ENCODE measurements around the gene INHBB. TPM values are rescaled to one million over a fixed set of nuclear protein-coding genes. Genes with fewer than 3 reads are reported as not detected.

Gene INHBB
- total and polyA plus RNA-seq, 9 of the 15 experiments (the other 6 are each of a cell fraction or from before 2014, with no cell fraction given): not detected

DNA sequence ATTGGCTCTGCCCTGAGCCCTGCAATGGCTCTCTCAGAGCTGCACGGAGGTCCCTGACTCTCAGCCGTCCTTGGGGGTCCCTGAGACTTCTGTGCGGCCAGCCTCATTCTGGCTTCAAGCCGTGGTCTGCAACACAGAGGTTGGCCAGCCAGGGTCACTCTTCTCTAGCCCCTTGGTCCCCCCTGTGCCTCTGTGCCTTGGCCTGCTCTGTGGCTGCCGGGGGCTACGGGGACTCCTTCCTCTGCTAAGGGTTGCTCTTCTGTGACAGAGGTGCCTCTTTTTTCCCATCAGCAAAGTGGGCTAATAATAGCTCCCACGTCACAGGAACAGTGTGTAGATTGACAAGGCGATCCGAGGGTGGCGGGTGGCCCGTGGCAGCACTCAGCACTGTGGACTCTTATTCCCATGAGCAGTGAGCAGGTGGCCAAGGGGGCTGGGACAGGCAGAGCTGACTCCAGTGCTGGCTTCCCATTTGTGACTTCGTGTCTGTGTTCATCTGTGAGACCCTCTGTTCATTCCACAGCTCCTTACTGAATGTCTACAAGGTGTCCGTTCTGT lies 19.4 kb downstream of the INHBB start (continued):
- no peak for TF ChIP-seq ZKSCAN1 (IDR thresholded peaks at IDR 0.05; ENCODE audit: low read depth, low read length)
- TF ChIP-seq, protein P1, sequence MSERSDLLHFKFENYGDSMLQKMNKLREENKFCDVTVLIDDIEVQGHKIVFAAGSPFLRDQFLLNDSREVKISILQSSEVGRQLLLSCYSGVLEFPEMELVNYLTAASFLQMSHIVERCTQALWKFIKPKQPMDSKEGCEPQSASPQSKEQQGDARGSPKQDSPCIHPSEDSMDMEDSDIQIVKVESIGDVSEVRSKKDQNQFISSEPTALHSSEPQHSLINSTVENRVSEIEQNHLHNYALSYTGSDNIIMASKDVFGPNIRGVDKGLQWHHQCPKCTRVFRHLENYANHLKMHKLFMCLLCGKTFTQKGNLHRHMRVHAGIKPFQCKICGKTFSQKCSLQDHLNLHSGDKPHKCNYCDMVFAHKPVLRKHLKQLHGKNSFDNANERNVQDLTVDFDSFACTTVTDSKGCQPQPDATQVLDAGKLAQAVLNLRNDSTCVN (CRISPR knock-in tag; IDR thresholded peaks at IDR 0.05): no peak

DNA sequence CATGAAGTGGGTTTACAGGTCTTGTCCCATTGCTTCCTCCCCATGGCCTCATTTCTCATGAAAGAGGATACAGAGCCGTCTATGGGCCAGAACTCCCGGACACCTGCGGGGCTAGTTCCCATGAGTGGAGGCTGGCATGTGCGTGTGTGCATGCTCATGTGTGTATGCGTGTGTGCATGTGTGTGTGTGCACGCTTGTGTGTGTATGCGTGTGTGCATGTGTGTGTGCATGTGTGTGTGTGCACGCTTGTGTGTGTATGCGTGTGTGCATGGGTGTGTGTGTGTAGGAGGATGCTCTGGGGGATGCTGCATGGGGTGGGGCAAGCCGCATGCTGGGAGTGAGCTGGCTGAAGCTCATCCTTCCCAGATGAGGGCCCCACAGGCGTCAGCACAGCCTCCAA lies 20.8 kb downstream of the INHBB start:
- Histone ChIP-seq H3K4me2 (ENCODE audit: insufficient read depth, low read length) (no peak overlapping the region), H4K20me1 (replicated peaks; ENCODE audit: control insufficient read depth, insufficient read depth, low read length) (peaks cover 10% of the 10 kb centered on the region; the same call in 1 of the 2 replicates), H3K36me3 (ENCODE audit: control insufficient read depth, insufficient read depth, low read length) (no peaks in the 10 kb centered on the region), H3K79me2 (ENCODE audit: control insufficient read depth, insufficient read depth, low read length) (no peaks in the 10 kb centered on the region), H3K9me3 (replicated peaks; ENCODE audit: control insufficient read depth, insufficient read depth, low read depth, low read length) (no peaks in the 10 kb centered on the region), H3K4me1 (replicated peaks in 1 of 2; ENCODE audit: control insufficient read depth in 2 of 2, insufficient read depth in 2 of 2, low read length in 2 of 2) (no peaks in the 10 kb centered on the region), H3K27me3 (ENCODE audit: control insufficient read depth in 2 of 2, insufficient read depth in 2 of 2, low read length in 2 of 2) (peaks cover 7 to 55% of the 10 kb centered on the region in 2 experiments; a peak in 3 of 5 replicates), H3K27ac (ENCODE audit: extremely low read depth, low read depth, low read length) (no peak overlapping the region), H3K9ac (ENCODE audit: insufficient read depth in 1 of 2, low read depth in 2 of 2, low read length in 2 of 2) (no peak overlapping the region), H2AFZ (ENCODE audit: low read depth, low read length) (no peak overlapping the region), H3K9me1 (ENCODE audit: control insufficient read depth, insufficient read depth, low read length) (no peaks in the 10 kb centered on the region), H3K4me3 (no peak overlapping the region)
- CTCF ChIA-PET (ENCODE audit: low intra/inter-chr PET ratio): no interaction called here
- WGBS (ENCODE audit: insufficient coverage, low coverage, missing lambda C conversion rate): 2% methylated on average over 11 of the region's 11 CpGs
- ATAC-seq (no peak), FAIRE-seq (no peak), DNase-seq (ENCODE audit: extremely low read depth in 1 of 4, low spot score in 3 of 4) (no peak)
- intact Hi-C loops (cut with micrococcal nuclease) (no loop called here), in situ Hi-C loops (cut with MboI) (no loop called here)
- POLR2A ChIA-PET: interaction anchor here (1.1 kb wide), 1 partner anchor 8 kb away, joined by 3 read pairs; no protein-coding TSS in a partner anchor
- no TSS peak for BruUV-seq (replicated peaks)
- TF ChIP-seq, protein P2, sequence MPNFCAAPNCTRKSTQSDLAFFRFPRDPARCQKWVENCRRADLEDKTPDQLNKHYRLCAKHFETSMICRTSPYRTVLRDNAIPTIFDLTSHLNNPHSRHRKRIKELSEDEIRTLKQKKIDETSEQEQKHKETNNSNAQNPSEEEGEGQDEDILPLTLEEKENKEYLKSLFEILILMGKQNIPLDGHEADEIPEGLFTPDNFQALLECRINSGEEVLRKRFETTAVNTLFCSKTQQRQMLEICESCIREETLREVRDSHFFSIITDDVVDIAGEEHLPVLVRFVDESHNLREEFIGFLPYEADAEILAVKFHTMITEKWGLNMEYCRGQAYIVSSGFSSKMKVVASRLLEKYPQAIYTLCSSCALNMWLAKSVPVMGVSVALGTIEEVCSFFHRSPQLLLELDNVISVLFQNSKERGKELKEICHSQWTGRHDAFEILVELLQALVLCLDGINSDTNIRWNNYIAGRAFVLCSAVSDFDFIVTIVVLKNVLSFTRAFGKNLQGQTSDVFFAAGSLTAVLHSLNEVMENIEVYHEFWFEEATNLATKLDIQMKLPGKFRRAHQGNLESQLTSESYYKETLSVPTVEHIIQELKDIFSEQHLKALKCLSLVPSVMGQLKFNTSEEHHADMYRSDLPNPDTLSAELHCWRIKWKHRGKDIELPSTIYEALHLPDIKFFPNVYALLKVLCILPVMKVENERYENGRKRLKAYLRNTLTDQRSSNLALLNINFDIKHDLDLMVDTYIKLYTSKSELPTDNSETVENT (CRISPR knock-in tag; IDR thresholded peaks at IDR 0.05): no peak
- no peak for TF ChIP-seq RBM17 (IDR thresholded peaks at IDR 0.05; ENCODE audit: borderline replicate concordance, low read depth, low read length)
- TF ChIP-seq TARDBP (IDR thresholded peaks at IDR 0.05): no peak
- no peak for TF ChIP-seq ZNF274 (IDR thresholded peaks at IDR 0.05; ENCODE audit: borderline replicate concordance, low read depth, low read length)
- TF ChIP-seq RBM25 (IDR thresholded peaks at IDR 0.05; ENCODE audit: low read depth, low read length, severe bottlenecking): no peak
- TF ChIP-seq ZFP36 (IDR thresholded peaks at IDR 0.05; ENCODE audit: low read depth, low read length, partially characterized antibody): no peak
- peak in 1 of 2 experiments; percentile 25; a peak in 1 of 4 replicates for TF ChIP-seq KDM1A (IDR thresholded peaks at IDR 0.05)
- no peak for TF ChIP-seq TGIF2 (CRISPR knock-in tag; IDR thresholded peaks at IDR 0.05)

All from K562 (cell line).